ENCODE data around the gene FAM32A. TPM values are rescaled to one million over a fixed set of nuclear protein-coding genes. Genes with fewer than 3 reads are reported as not detected.

Gene FAM32A
- total RNA-seq, 1 experiment from 2014 or later: 128 TPM

- DNase-seq: no peak
- no peaks in the 10 kb centered on the region for H3K9me3 ChIP-seq
- peaks cover 85% of the 10 kb centered on the region for H3K36me3 ChIP-seq
- no peak overlapping the region for H3K4me3 ChIP-seq
- H3K27me3 ChIP-seq: no peaks in the 10 kb centered on the region
Measured at GRCh38 chr19:16226878-16227836, 41.9 kb downstream of the FAM32A start.

GRCh38 chr19:16227837-16228636 is 42.8 kb downstream of the FAM32A start:
- no peak for DNase-seq
- Histone ChIP-seq H3K36me3 (peaks cover 85% of the 10 kb centered on the region), H3K9me3 (no peaks in the 10 kb centered on the region)

GRCh38 chr19:16228637-16229321 is 43.6 kb downstream of the FAM32A start:
- no peaks in the 10 kb centered on the region for H3K27me3 ChIP-seq
- no peaks in the 10 kb centered on the region for H3K9me3 ChIP-seq
- peaks cover 85% of the 10 kb centered on the region for H3K36me3 ChIP-seq
- H3K4me3 ChIP-seq: no peak overlapping the region
- DNase-seq: no peak

More at GRCh38 chr19:16227837-16228636, 42.8 kb downstream of the FAM32A start:
- no peaks in the 10 kb centered on the region for H3K27me3 ChIP-seq
- H3K4me3 ChIP-seq: no peak overlapping the region

- H3K4me3 ChIP-seq: no peak overlapping the region
- no peak for DNase-seq
- peaks cover 85% of the 10 kb centered on the region for H3K36me3 ChIP-seq
- no peaks in the 10 kb centered on the region for H3K27me3 ChIP-seq
- no peaks in the 10 kb centered on the region for H3K9me3 ChIP-seq
Measured at GRCh38 chr19:16229322-16229641, 44.1 kb downstream of the FAM32A start.

- Histone ChIP-seq H3K4me3 (no peak overlapping the region), H3K9me3 (no peaks in the 10 kb centered on the region), H3K27me3 (no peaks in the 10 kb centered on the region), H3K36me3 (peaks cover 82% of the 10 kb centered on the region)
- DNase-seq: no peak
Measured at GRCh38 chr19:16232127-16232526, 46.9 kb downstream of the FAM32A start.

GRCh38 chr19:16232568-16232967 is 47.4 kb downstream of the FAM32A start:
- Histone ChIP-seq H3K4me3 (no peak overlapping the region), H3K27me3 (no peaks in the 10 kb centered on the region), H3K36me3 (peaks cover 78% of the 10 kb centered on the region), H3K9me3 (no peaks in the 10 kb centered on the region)
- DNase-seq: no peak

- H3K36me3 ChIP-seq: peaks cover 73% of the 10 kb centered on the region
- DNase-seq: no peak
- no peaks in the 10 kb centered on the region for H3K27me3 ChIP-seq
- H3K9me3 ChIP-seq: no peaks in the 10 kb centered on the region
- no peak overlapping the region for H3K4me3 ChIP-seq
Measured at GRCh38 chr19:16233081-16233776, 48.0 kb downstream of the FAM32A start.

- H3K4me3 ChIP-seq: no peak overlapping the region
- no peaks in the 10 kb centered on the region for H3K27me3 ChIP-seq
- H3K36me3 ChIP-seq: peaks cover 67% of the 10 kb centered on the region
- DNase-seq: no peak
- no peaks in the 10 kb centered on the region for H3K9me3 ChIP-seq
Measured at GRCh38 chr19:16233836-16234551, 48.8 kb downstream of the FAM32A start.

- Histone ChIP-seq H3K27me3 (no peaks in the 10 kb centered on the region), H3K36me3 (peaks cover 61% of the 10 kb centered on the region), H3K9me3 (no peaks in the 10 kb centered on the region), H3K4me3 (no peak overlapping the region)
- DNase-seq: no peak
Measured at GRCh38 chr19:16234552-16235445, 49.6 kb downstream of the FAM32A start.

GRCh38 chr19:16235811-16236652 is 50.8 kb downstream of the FAM32A start:
- Histone ChIP-seq H3K27me3 (no peaks in the 10 kb centered on the region), H3K4me3 (no peak overlapping the region), H3K36me3 (peaks cover 52% of the 10 kb centered on the region), H3K9me3 (no peaks in the 10 kb centered on the region)
- DNase-seq: no peak

Other genes starting within 250 kb of the FAM32A start
- gene OR10H4, start 236.4 kb upstream of the FAM32A start, total RNA-seq (2014; rRNA removed; shearing (Covaris generic); ENCODE audit: low replicate concordance): not detected in 2 replicates
- 1,104 and 1,574 TPM in 2 replicates for gene TPM4, start 108.9 kb upstream of the FAM32A start, total RNA-seq (2014; rRNA removed; shearing (Covaris generic); ENCODE audit: low replicate concordance)
- 134 and 149 TPM in 2 replicates for gene RAB8A, start 73.5 kb upstream of the FAM32A start, total RNA-seq (2014; rRNA removed; shearing (Covaris generic); ENCODE audit: low replicate concordance)
- gene HSH2D, start 41.7 kb upstream of the FAM32A start, total RNA-seq (2014; rRNA removed; shearing (Covaris generic); ENCODE audit: low replicate concordance): not detected in 2 replicates
- gene CIB3, start 11.9 kb upstream of the FAM32A start, total RNA-seq (2014; rRNA removed; shearing (Covaris generic); ENCODE audit: low replicate concordance): not detected in 2 replicates
- gene AP1M1, start 12.5 kb downstream of the FAM32A start, total RNA-seq (2014; rRNA removed; shearing (Covaris generic); ENCODE audit: low replicate concordance): 85.6 and 135 TPM in 2 replicates
- 4.4 and 6.3 TPM in 2 replicates for gene KLF2, start 139.4 kb downstream of the FAM32A start, total RNA-seq (2014; rRNA removed; shearing (Covaris generic); ENCODE audit: low replicate concordance)

Data from MG63 (cell line).